A549 (cell line): ENCODE measurements around the gene EDNRB. TPM values are rescaled to one million over a fixed set of nuclear protein-coding genes. Genes with fewer than 3 reads are reported as not detected.

Source experiments
- ATAC-seq, 2 experiments: fragments of 200-7000 bp in 1 of 2; fragments of >200 bp in 1 of 2; cut with Nextera tagmentation in 1 of 2; cut with Tn5 transposase in 1 of 2; 3 replicates each; pipeline versions ENCODE4 v1.8.0 to v1.9.1; 2018 to 2020; ENCODE audit warnings: mild to moderate bottlenecking in 1 of 2, moderate library complexity in 1 of 2
- CTCF ChIA-PET: fragments of 300-600 bp; sonication (Branson Sonifier 250); formaldehyde crosslinking; extraction: SDS; loops from one replicate; lab custom pipeline; 2021; ENCODE audit warnings: antibody characterized with exemption, inconsistent platforms; lab: Yijun Ruan, JAX
- POLR2A ChIA-PET: fragments of 350-600 bp; formaldehyde crosslinking; extraction: SDS; loops from one replicate; lab custom pipeline; 2021; ENCODE audit warnings: antibody characterized with exemption, inconsistent platforms; lab: Yijun Ruan, JAX
- DNase-seq, 2 experiments: peaks; one replicate each; pipeline versions ENCODE4 v3.0.0 to v3.0.0-alpha.2; 2011 to 2016; ENCODE audit warnings: low read depth in 1 of 2, low spot score in 1 of 2
- FAIRE-seq: peaks from 2 replicates; lab custom pipeline; 2011; peaks lifted over from hg19 to GRCh38; lab: Jason Lieb, UNC
- H3K27ac ChIP-seq, 2 experiments: fragments of >200 bp; sonication (Bioruptor Twin); formaldehyde crosslinking; 3 replicates each; pipeline ENCODE4 v1.5.1; 2016 to 2017
- H3K4me1 ChIP-seq: fragments of >200 bp; sonication (Bioruptor Twin); formaldehyde crosslinking; 3 replicates; pipeline ENCODE4 v1.6.1; 2016
- H3K4me2 ChIP-seq: fragments of >200 bp; sonication (Bioruptor Twin); formaldehyde crosslinking; 3 replicates; pipeline ENCODE4 v1.6.1; 2016
- H3K4me3 ChIP-seq: fragments of >200 bp; sonication (Bioruptor Twin); formaldehyde crosslinking; 3 replicates; pipeline ENCODE4 v1.5.1; 2016
- H3K9me3 ChIP-seq: fragments of >200 bp; sonication (Bioruptor Twin); formaldehyde crosslinking; 3 replicates; pipeline ENCODE4 v1.6.1; 2016
- CBX2 ChIP-seq: fragments of 200-600 bp; sonication (generic); IDR thresholded peaks from 2 replicates; pipeline ENCODE4 v1.6.1; 2016; ENCODE audit warnings: low read depth, mild to moderate bottlenecking, borderline replicate concordance
- CEBPB ChIP-seq, 2 experiments: fragments of >200 bp in 1 of 2; sonication (Bioruptor Twin) in 1 of 2; formaldehyde crosslinking in 1 of 2; IDR thresholded peaks; 2 replicates each; pipeline ENCODE4 v1.6.1; 2012 to 2016
- CHD4 ChIP-seq: fragments of 200-600 bp; sonication (generic); IDR thresholded peaks from 2 replicates; pipeline ENCODE4 v1.6.1; 2016; ENCODE audit warnings: antibody characterized with exemption, mild to moderate bottlenecking, borderline replicate concordance
- E2F6 ChIP-seq: IDR thresholded peaks from 2 replicates; pipeline ENCODE4 v1.6.1; 2012; ENCODE audit warnings: low read depth, borderline replicate concordance
- EHF ChIP-seq: fragments of 250-450 bp; sonication (Bioruptor Pico); IDR thresholded peaks from 2 replicates; pipeline ENCODE4 v1.5.0; 2020; ENCODE audit warnings: mild to moderate bottlenecking
- ELK1 ChIP-seq: fragments of 150-350 bp; IDR thresholded peaks from 2 replicates; pipeline ENCODE4 v1.6.1; 2014; ENCODE audit warnings: low read depth, mild to moderate bottlenecking, low read length
- FOXS1 ChIP-seq: fragments of 250-450 bp; sonication (Bioruptor Pico); IDR thresholded peaks from 2 replicates; pipeline ENCODE4 v1.5.0; 2020; ENCODE audit warnings: mild to moderate bottlenecking, moderate library complexity
- HES2 ChIP-seq: fragments of >200 bp; sonication (Bioruptor Twin); formaldehyde crosslinking; IDR thresholded peaks from 2 replicates; pipeline ENCODE4 v1.6.1; 2016
- HMGXB4 ChIP-seq: fragments of 250-450 bp; sonication (Bioruptor Pico); IDR thresholded peaks from 2 replicates; pipeline ENCODE4 v1.5.0; 2021; ENCODE audit warnings: mild to moderate bottlenecking, moderate library complexity, borderline replicate concordance
- HOXB13 ChIP-seq: fragments of 250-450 bp; sonication (Bioruptor Pico); IDR thresholded peaks from 2 replicates; pipeline ENCODE4 v1.5.0; 2020; ENCODE audit warnings: low read depth, mild to moderate bottlenecking, moderate library complexity
- JUN ChIP-seq, 2 experiments: fragments of >200 bp; sonication (Bioruptor Twin); formaldehyde crosslinking; IDR thresholded peaks; 2 replicates in 1 of 2; 3 replicates in 1 of 2; pipeline ENCODE4 v1.6.1; 2016 to 2017
- KDM5A ChIP-seq: fragments of 200-600 bp; sonication (generic); IDR thresholded peaks from 2 replicates; pipeline ENCODE4 v1.6.1; 2016; ENCODE audit warnings: antibody characterized with exemption, mild to moderate bottlenecking
- NPAS2 ChIP-seq: fragments of 250-450 bp; sonication (Bioruptor Pico); IDR thresholded peaks from 2 replicates; pipeline ENCODE4 v1.8.0; 2022; ENCODE audit warnings: mild to moderate bottlenecking, moderate library complexity, borderline replicate concordance
- POLR2AphosphoS2 ChIP-seq: conservative IDR thresholded peaks from 2 replicates; pipeline ENCODE4 v1.6.1; 2012; ENCODE audit warnings: low read length, improper control_type of control experiment, inconsistent platforms
- RAD21 ChIP-seq, 2 experiments: fragments of >200 bp in 1 of 2; sonication (Bioruptor Twin) in 1 of 2; formaldehyde crosslinking in 1 of 2; IDR thresholded peaks in 1 of 2; conservative IDR thresholded peaks in 1 of 2; 2 replicates in 1 of 2; 3 replicates in 1 of 2; pipeline ENCODE4 v1.6.1; 2012 to 2018; ENCODE audit warnings: inconsistent platforms in 1 of 2
- RARB ChIP-seq: fragments of 250-450 bp; sonication (Bioruptor Pico); IDR thresholded peaks from 2 replicates; pipeline ENCODE4 v1.8.0; 2021; ENCODE audit warnings: mild to moderate bottlenecking, moderate library complexity
- REST ChIP-seq: fragments of 200-600 bp; sonication (generic); IDR thresholded peaks from 2 replicates; pipeline ENCODE4 v1.6.1; 2016; ENCODE audit warnings: antibody characterized with exemption, mild to moderate bottlenecking, moderate library complexity
- TFCP2L1 ChIP-seq: fragments of 250-450 bp; sonication (Bioruptor Pico); IDR thresholded peaks from 2 replicates; pipeline ENCODE4 v1.5.0; 2021; ENCODE audit warnings: mild to moderate bottlenecking
- ZC3H11A ChIP-seq: fragments of 450-650 bp; IDR thresholded peaks from 2 replicates; pipeline ENCODE4 v1.6.1; 2014; ENCODE audit warnings: antibody characterized with exemption, mild to moderate bottlenecking
- ZSCAN20 ChIP-seq: fragments of 250-450 bp; sonication (Bioruptor Pico); IDR thresholded peaks from 2 replicates; pipeline ENCODE4 v1.8.0; 2022; ENCODE audit warnings: mild to moderate bottlenecking, moderate library complexity
- WGBS: methylation state at CpG from one replicate; pipeline ENCODE4 v1.1.6; 2017; ENCODE audit errors: missing lambda C conversion rate; 5-methylcytosine and 5-hydroxymethylcytosine counted together
- polyA plus RNA-seq, 4 experiments: library from polyadenylated mRNA; depleted of rRNA in 3 of 4; stranded (reverse); fragments of >200 nt; fragmentation: RNase III in 1 of 4; extraction: RNeasy Plus Mini Kit Qiagen cat#74134 plus additional on column Dnase treatment in 1 of 4; gene quantifications; 2 replicates in 3 of 4; 3 replicates in 1 of 4; pipeline ENCODE4 v1.2.3, GENCODE V29; 2011 to 2017

EDNRB gene
- polyA plus RNA-seq, 2 of the 4 experiments (the other 2 are of a cell fraction) = not detected

GRCh38 chr13:77872995-77873394 is 45.6 kb downstream of the EDNRB start:
- no peak for TF ChIP-seq JUN (IDR thresholded peaks at IDR 0.05)
- no peak for TF ChIP-seq ZSCAN20 (CRISPR knock-in tag)
- no peak for TF ChIP-seq FOXS1
- TF ChIP-seq EHF (CRISPR knock-in tag) = no peak
- no peak for TF ChIP-seq RARB (CRISPR knock-in tag)
- no peak for TF ChIP-seq CHD4
- TF ChIP-seq ELK1 = no peak
- no peak for TF ChIP-seq TFCP2L1 (CRISPR knock-in tag)
- TF ChIP-seq NPAS2 (CRISPR knock-in tag) = no peak
- TF ChIP-seq HMGXB4 (CRISPR knock-in tag) = no peak
- TF ChIP-seq CEBPB (IDR thresholded peaks at IDR 0.05) = no peak
- no peak for TF ChIP-seq HOXB13 (CRISPR knock-in tag)
- no peak for TF ChIP-seq RAD21 (conservative IDR thresholded peaks at IDR 0.05 in 1 of 2, IDR thresholded peaks at IDR 0.05 in 1 of 2)
- TF ChIP-seq POLR2AphosphoS2 = no peak
- no peak for TF ChIP-seq E2F6
- no peak for TF ChIP-seq ZC3H11A
- no peak for TF ChIP-seq CBX2
- no peak for TF ChIP-seq HES2
- ATAC-seq (no peak), DNase-seq (no peak), FAIRE-seq (no peak)
- POLR2A ChIA-PET = no interaction called here
- Histone ChIP-seq H3K4me1 (no peaks in the 10 kb centered on the region), H3K4me2 (no peak overlapping the region), H3K9me3 (no peaks in the 10 kb centered on the region), H3K27ac (no peak overlapping the region), H3K4me3 (no peak overlapping the region)
- WGBS = 19% methylated on average over 5 of the region's 5 CpGs
- CTCF ChIA-PET = no interaction called here

- FAIRE-seq = no peak
- TF ChIP-seq KDM5A (no peak), REST (no peak)
- no peak for DNase-seq
- ChIA-PET POLR2A (no interaction called here), CTCF (no interaction called here)
- no peak overlapping the region for H3K4me2 ChIP-seq
- H3K4me3 ChIP-seq = no peak overlapping the region
- no peaks in the 10 kb centered on the region for H3K9me3 ChIP-seq
- H3K27ac ChIP-seq = no peak overlapping the region
- no peaks in the 10 kb centered on the region for H3K4me1 ChIP-seq
- no peak for ATAC-seq
Measured at GRCh38 chr13:77871596-77871995, 47.0 kb downstream of the EDNRB start.
